ENCODE measurements around the gene CDC73. TPM values are rescaled to one million over a fixed set of nuclear protein-coding genes. Genes with fewer than 3 reads are reported as not detected.

The CDC73 gene
- total RNA-seq, 1 experiment from 2014 or later, result 10.0 TPM

DNA sequence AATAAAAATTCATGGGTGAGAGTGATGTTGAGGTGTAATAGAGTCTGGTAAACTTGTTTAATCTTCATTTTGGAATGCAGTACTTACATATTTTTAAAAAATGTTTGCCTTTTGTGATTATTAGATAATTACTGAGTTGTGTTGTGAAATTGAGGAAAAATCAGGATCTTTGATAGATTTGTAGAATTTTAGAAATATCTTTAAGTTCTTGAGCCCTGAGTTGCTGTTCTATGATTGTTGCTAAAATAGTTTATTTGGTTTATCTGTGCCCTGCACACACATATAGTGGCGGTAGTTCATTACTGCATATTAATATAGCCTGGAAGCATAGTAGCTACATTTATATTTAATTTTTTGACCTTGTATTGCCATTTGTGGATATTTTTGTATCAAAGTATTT is 62.9 kb downstream of the CDC73 start:
- no peak for TF ChIP-seq EZH2 (IDR thresholded peaks at IDR 0.05; ENCODE audit: low read length, unreplicated experiment)
- TF ChIP-seq, protein P1, sequence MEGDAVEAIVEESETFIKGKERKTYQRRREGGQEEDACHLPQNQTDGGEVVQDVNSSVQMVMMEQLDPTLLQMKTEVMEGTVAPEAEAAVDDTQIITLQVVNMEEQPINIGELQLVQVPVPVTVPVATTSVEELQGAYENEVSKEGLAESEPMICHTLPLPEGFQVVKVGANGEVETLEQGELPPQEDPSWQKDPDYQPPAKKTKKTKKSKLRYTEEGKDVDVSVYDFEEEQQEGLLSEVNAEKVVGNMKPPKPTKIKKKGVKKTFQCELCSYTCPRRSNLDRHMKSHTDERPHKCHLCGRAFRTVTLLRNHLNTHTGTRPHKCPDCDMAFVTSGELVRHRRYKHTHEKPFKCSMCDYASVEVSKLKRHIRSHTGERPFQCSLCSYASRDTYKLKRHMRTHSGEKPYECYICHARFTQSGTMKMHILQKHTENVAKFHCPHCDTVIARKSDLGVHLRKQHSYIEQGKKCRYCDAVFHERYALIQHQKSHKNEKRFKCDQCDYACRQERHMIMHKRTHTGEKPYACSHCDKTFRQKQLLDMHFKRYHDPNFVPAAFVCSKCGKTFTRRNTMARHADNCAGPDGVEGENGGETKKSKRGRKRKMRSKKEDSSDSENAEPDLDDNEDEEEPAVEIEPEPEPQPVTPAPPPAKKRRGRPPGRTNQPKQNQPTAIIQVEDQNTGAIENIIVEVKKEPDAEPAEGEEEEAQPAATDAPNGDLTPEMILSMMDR (conservative IDR thresholded peaks at IDR 0.05; ENCODE audit: low read depth, low read length), result no peak
- TF ChIP-seq EZH2phosphoT487 (IDR thresholded peaks at IDR 0.05; ENCODE audit: borderline replicate concordance, low read length), result no peak
- Histone ChIP-seq H3F3A (ENCODE audit: low read length, unreplicated experiment) (no peaks in the 10 kb centered on the region), H3K9me2 (replicated peaks; ENCODE audit: low read length) (no peaks in the 10 kb centered on the region), H3K4me2 (ENCODE audit: low read length) (no peak overlapping the region), H2AFZ (ENCODE audit: low read length) (no peak overlapping the region), H3K27me3 (ENCODE audit: low read length) (no peaks in the 10 kb centered on the region), H3K79me2 (ENCODE audit: low read length) (peaks cover 28% of the 10 kb centered on the region), H3K9ac (ENCODE audit: low read length) (no peak overlapping the region), H4K20me1 (ENCODE audit: low read length) (no peaks in the 10 kb centered on the region), H3K27ac (ENCODE audit: low read length) (no peak overlapping the region), H3K4me3 (ENCODE audit: low read length) (no peak overlapping the region), H3K36me3 (ENCODE audit: low read depth, low read length) (no peaks in the 10 kb centered on the region), H3K4me1 (ENCODE audit: insufficient read depth, low read length) (no peaks in the 10 kb centered on the region), H3K9me3 (ENCODE audit: low read length) (no peaks in the 10 kb centered on the region)
- no TSS peak for BruUV-seq (replicated peaks)
- CTCF ChIA-PET, result no interaction called here
- POLR2A ChIA-PET (ENCODE audit: unreplicated experiment), result no interaction called here
- ATAC-seq (no peak), DNase-seq (no peak)
- intact Hi-C loops (cut with micrococcal nuclease), result loop anchor here (5.0 to 10.0 kb wide), 2 partner anchors 68 to 420 kb away; no protein-coding TSS in a partner anchor

DNA sequence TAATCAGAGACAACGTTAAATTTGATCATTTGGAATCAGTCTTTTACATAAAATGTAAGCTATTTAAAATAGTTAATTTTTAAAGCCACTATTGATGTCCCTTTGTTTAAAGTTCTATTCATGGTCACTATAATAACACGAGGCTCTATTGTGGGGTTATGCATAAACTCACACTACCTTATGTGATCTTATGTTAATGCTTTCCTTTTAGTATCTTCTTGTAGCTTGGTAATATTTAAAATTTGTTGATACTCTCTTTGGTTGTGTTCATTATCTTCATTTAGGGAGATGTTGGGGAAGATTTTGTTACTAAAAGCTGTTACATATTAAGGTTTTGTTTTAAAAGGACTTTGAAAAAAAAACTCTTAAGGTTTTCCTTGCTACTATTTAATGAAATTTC is 63.4 kb downstream of the CDC73 start:
- Histone ChIP-seq H4K20me1 (ENCODE audit: low read length) (no peaks in the 10 kb centered on the region), H3K9me3 (ENCODE audit: low read length) (no peaks in the 10 kb centered on the region), H3K9ac (ENCODE audit: low read length) (no peak overlapping the region), H3K9me2 (replicated peaks; ENCODE audit: low read length) (no peaks in the 10 kb centered on the region), H3K4me3 (ENCODE audit: low read length) (no peak overlapping the region), H3K27ac (ENCODE audit: low read length) (no peak overlapping the region), H3K36me3 (ENCODE audit: low read depth, low read length) (no peaks in the 10 kb centered on the region), H3K27me3 (ENCODE audit: low read length) (no peaks in the 10 kb centered on the region), H3K4me1 (ENCODE audit: insufficient read depth, low read length) (no peaks in the 10 kb centered on the region), H3F3A (ENCODE audit: low read length, unreplicated experiment) (no peaks in the 10 kb centered on the region), H3K79me2 (ENCODE audit: low read length) (peaks cover 28% of the 10 kb centered on the region), H3K4me2 (ENCODE audit: low read length) (no peak overlapping the region), H2AFZ (ENCODE audit: low read length) (no peak overlapping the region)
- POLR2A ChIA-PET (ENCODE audit: unreplicated experiment), result no interaction called here
- CTCF ChIA-PET, result no interaction called here
- TF ChIP-seq EZH2 (IDR thresholded peaks at IDR 0.05; ENCODE audit: low read length, unreplicated experiment) (no peak), EZH2phosphoT487 (IDR thresholded peaks at IDR 0.05; ENCODE audit: borderline replicate concordance, low read length) (no peak)
- TF ChIP-seq, protein P1 (conservative IDR thresholded peaks at IDR 0.05; ENCODE audit: low read depth, low read length), result no peak
- DNase-seq (no peak), ATAC-seq (no peak)
- intact Hi-C loops (cut with micrococcal nuclease), result loop anchor here (10.0 kb wide), 1 partner anchor 420 kb away; no protein-coding TSS in a partner anchor
- no TSS peak for BruUV-seq (replicated peaks)

DNA sequence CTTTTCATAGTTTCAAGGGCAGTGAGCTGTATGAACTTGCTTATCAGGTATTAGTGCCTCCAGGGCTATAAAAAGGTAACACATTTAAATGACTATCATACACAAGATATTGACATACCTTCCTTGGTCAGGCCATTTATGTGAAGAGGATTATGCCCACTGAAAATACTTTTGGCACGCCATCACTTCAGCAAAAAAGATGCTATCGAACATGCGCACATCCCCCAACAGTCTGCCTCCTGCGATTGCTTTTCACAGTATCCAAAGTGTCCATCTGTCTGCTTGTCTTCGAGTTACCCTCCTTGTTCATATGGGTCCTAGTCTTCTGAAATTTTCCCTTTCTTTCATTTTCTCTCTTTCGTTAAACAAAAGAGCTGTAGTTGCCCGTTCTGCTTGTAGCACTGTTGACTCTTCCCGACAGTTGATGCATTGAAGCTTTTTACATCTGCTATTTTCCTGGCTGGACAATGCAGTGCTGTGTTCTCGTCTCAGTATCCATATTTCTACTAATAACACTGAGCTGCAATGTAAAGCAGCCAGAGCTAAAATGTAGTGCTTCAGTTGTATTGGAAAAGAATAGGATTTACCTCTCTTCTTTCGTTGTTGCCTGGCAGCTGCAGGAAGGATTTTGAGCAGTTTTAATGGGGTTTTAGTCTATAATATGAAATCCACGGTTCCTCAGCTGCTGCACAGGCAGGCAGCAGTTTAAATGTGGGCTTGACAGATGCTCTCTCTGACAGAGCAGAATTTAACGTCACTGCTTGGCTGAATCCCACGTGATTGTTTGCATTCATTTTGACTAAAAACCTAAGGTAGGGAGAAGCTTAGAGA is 64.3 kb downstream of the CDC73 start, which contains the start of gene B3GALT2:
Gene B3GALT2, minus strand, starts transcription at position 713 of the 831 bp plus-strand sequence. CDS start 5,051 bp downstream, outside the sequence.
- intact Hi-C loops (cut with micrococcal nuclease), result loop anchor here (10.0 kb wide), 1 partner anchor 419 kb away; no protein-coding TSS in a partner anchor

More for the DNA sequence above, 64.3 kb downstream of the CDC73 start, which contains the start of gene B3GALT2:
- H3K9ac ChIP-seq (ENCODE audit: low read length), result no peak within 1 kb of the TSS
- H3K79me2 ChIP-seq (ENCODE audit: low read length), result peaks cover 33% of the 10 kb centered on the region
- H3K27me3 ChIP-seq (ENCODE audit: low read length), result no peaks in the 10 kb centered on the region
- CTCF ChIA-PET, result interaction anchor here (0.6 kb wide), 1 partner anchor 180 kb away, joined by 4 read pairs; no protein-coding TSS in a partner anchor
- H3K36me3 ChIP-seq (ENCODE audit: low read depth, low read length), result no peaks in the 10 kb centered on the region
- H3K27ac ChIP-seq (ENCODE audit: low read length), result no peak within 1 kb of the TSS
- no peaks in the 10 kb centered on the region for H3K4me1 ChIP-seq (ENCODE audit: insufficient read depth, low read length)
- DNase-seq (no peak), ATAC-seq (no peak)
- no peak within 1 kb of the TSS for H3K4me3 ChIP-seq (ENCODE audit: low read length)
- POLR2A ChIA-PET (ENCODE audit: unreplicated experiment), result no interaction called here
- no peak within 1 kb of the TSS for H2AFZ ChIP-seq (ENCODE audit: low read length)
- BruUV-seq (replicated peaks), result no TSS peak
- H3K4me2 ChIP-seq (ENCODE audit: low read length), result no peak within 1 kb of the TSS
- TF ChIP-seq EZH2phosphoT487 (IDR thresholded peaks at IDR 0.05; ENCODE audit: borderline replicate concordance, low read length), result no peak
- H3F3A ChIP-seq (ENCODE audit: low read length, unreplicated experiment), result no peaks in the 10 kb centered on the region
- H3K9me3 ChIP-seq (ENCODE audit: low read length), result no peaks in the 10 kb centered on the region
- no peaks in the 10 kb centered on the region; the same call in 1 of the 2 replicates for H4K20me1 ChIP-seq (ENCODE audit: low read length)
- no peaks in the 10 kb centered on the region for H3K9me2 ChIP-seq (replicated peaks; ENCODE audit: low read length)

All from PC-3 (cell line).